Measurements from ENCODE around the gene GPC6.

Gene GPC6

GRCh38 chr13:94157705-94158218, 931.2 kb downstream of the GPC6 start (continued):
- no peak for TF ChIP-seq ZBTB7A (tag by site-specific recombination; IDR thresholded peaks at IDR 0.05; ENCODE audit: low read depth)
- no peak for TF ChIP-seq ZNF16 (tag by site-specific recombination; IDR thresholded peaks at IDR 0.05; ENCODE audit: low read depth)
- TF ChIP-seq ZNF670 (tag by site-specific recombination; IDR thresholded peaks at IDR 0.05; ENCODE audit: low read depth) = no peak
- TF ChIP-seq ZNF341 (tag by site-specific recombination; IDR thresholded peaks at IDR 0.05; ENCODE audit: low read depth) = no peak
- no peak for TF ChIP-seq ZNF280C (tag by site-specific recombination; IDR thresholded peaks at IDR 0.05)
- no peak for TF ChIP-seq ZFP37 (tag by site-specific recombination; IDR thresholded peaks at IDR 0.05)
- no peak for TF ChIP-seq ZBTB6 (tag by site-specific recombination; IDR thresholded peaks at IDR 0.05)

- no peak overlapping the region for H3K4me3 ChIP-seq (ENCODE audit: low read depth, low read length)
- H3K9me3 ChIP-seq (ENCODE audit: control insufficient read depth, insufficient read depth, low read depth, low read length) = no peaks in the 10 kb centered on the region
- TF ChIP-seq ZNF449 (tag by site-specific recombination; IDR thresholded peaks at IDR 0.05) (no peak), TCF7L2 (IDR thresholded peaks at IDR 0.05; ENCODE audit: borderline replicate concordance, low read depth, low read length) (no peak), ZNF658 (tag by site-specific recombination; IDR thresholded peaks at IDR 0.05) (no peak), PRDM6 (tag by site-specific recombination; IDR thresholded peaks at IDR 0.05) (no peak), ZSCAN4 (tag by site-specific recombination; IDR thresholded peaks at IDR 0.05) (no peak), ZNF274 (IDR thresholded peaks at IDR 0.05; ENCODE audit: low read length) (no peak), ZNF274 (tag by site-specific recombination; IDR thresholded peaks at IDR 0.05; ENCODE audit: borderline replicate concordance) (no peak), ZNF600 (tag by site-specific recombination; IDR thresholded peaks at IDR 0.05) (no peak), ZNF433 (tag by site-specific recombination; IDR thresholded peaks at IDR 0.05; ENCODE audit: low read depth) (no peak), MYNN (tag by site-specific recombination; IDR thresholded peaks at IDR 0.05; ENCODE audit: borderline replicate concordance) (no peak), ZEB2 (tag by site-specific recombination; IDR thresholded peaks at IDR 0.05) (no peak), ZNF133 (tag by site-specific recombination; IDR thresholded peaks at IDR 0.05) (no peak), GLI4 (tag by site-specific recombination; IDR thresholded peaks at IDR 0.05) (no peak), ZNF169 (tag by site-specific recombination; IDR thresholded peaks at IDR 0.05) (no peak), GLIS1 (tag by site-specific recombination; IDR thresholded peaks at IDR 0.05) (no peak), ZNF398 (tag by site-specific recombination; IDR thresholded peaks at IDR 0.05) (no peak), ZNF776 (tag by site-specific recombination; IDR thresholded peaks at IDR 0.05; ENCODE audit: borderline replicate concordance) (no peak), TRIM28 (IDR thresholded peaks at IDR 0.05; ENCODE audit: borderline replicate concordance, low read length) (no peak), ZNF155 (tag by site-specific recombination; IDR thresholded peaks at IDR 0.05) (no peak), GLIS2 (tag by site-specific recombination; IDR thresholded peaks at IDR 0.05) (no peak)
- H3K27ac ChIP-seq (ENCODE audit: extremely low read depth, low read depth, low read length) = no peak overlapping the region
- no peaks in the 10 kb centered on the region for H3K36me3 ChIP-seq (ENCODE audit: control insufficient read depth in 2 of 2, insufficient read depth in 1 of 2, low read length in 2 of 2)
- H3K4me1 ChIP-seq (ENCODE audit: control insufficient read depth, insufficient read depth, low read length) = no peaks in the 10 kb centered on the region
- ChIA-PET CTCF (no interaction called here), POLR2A (no interaction called here)
Observed at GRCh38 chr13:94160875-94161274, 934.3 kb downstream of the GPC6 start.
